Suprapubic skin (tissue), 4 donors: ENCODE measurements around the gene ATF2. TPM values are rescaled to one million over a fixed set of nuclear protein-coding genes. Genes with fewer than 3 reads are reported as not detected.

Experiments used
- DNase-seq, 2 donors: peaks; one replicate each; pipeline ENCODE4 v3.0.0-alpha.2; 2019; ENCODE audit warnings: low spot score in 2 of 2
- H3K27ac ChIP-seq: fragments of 200-600 bp; sonication (generic); one replicate; pipeline ENCODE4 v1.5.1; 2019
- H3K27me3 ChIP-seq: fragments of 200-600 bp; sonication (generic); one replicate; pipeline ENCODE4 v1.5.1; 2019
- H3K36me3 ChIP-seq: fragments of 200-600 bp; sonication (generic); one replicate; pipeline ENCODE4 v1.5.1; 2019
- H3K4me1 ChIP-seq: fragments of 200-600 bp; sonication (generic); one replicate; pipeline ENCODE4 v1.5.1; 2019
- H3K4me3 ChIP-seq: fragments of 200-600 bp; sonication (generic); one replicate; pipeline ENCODE4 v1.5.1; 2019; ENCODE audit warnings: mild to moderate bottlenecking
- H3K9me3 ChIP-seq: fragments of 200-600 bp; sonication (generic); one replicate; pipeline ENCODE4 v1.5.1; 2019
- CTCF ChIP-seq, 2 donors: fragments of 200-600 bp in 1 of 2; fragments of 450-650 bp in 1 of 2; sonication (generic) in 1 of 2; IDR thresholded peaks; one replicate each; pipeline ENCODE4 v1.5.1; 2016 to 2019; ENCODE audit warnings: antibody characterized with exemption in 2 of 2, mild to moderate bottlenecking in 1 of 2, moderate library complexity in 1 of 2
- EP300 ChIP-seq: sonication (generic); formaldehyde crosslinking; IDR thresholded peaks from one replicate; pipeline ENCODE4 v1.6.1; 2017; ENCODE audit warnings: antibody characterized with exemption
- POLR2A ChIP-seq, 2 donors: fragments of 450-650 bp; IDR thresholded peaks; one replicate each; pipeline ENCODE4 v1.6.1; 2017; ENCODE audit warnings: antibody characterized with exemption in 2 of 2, mild to moderate bottlenecking in 2 of 2, moderate library complexity in 2 of 2
- POLR2AphosphoS5 ChIP-seq, 3 donors: sonication (generic); formaldehyde crosslinking; IDR thresholded peaks; one replicate each; pipeline ENCODE4 v1.6.1; 2017; ENCODE audit warnings: antibody characterized with exemption in 3 of 3
- WGBS: methylation state at CpG from one replicate; pipeline ENCODE4 v1.1.5; 2018; 5-methylcytosine and 5-hydroxymethylcytosine counted together
- total RNA-seq, 4 donors: library from RNA; depleted of rRNA; stranded (reverse); fragments of >200 nt; gene quantifications; one replicate each; pipeline ENCODE4 v1.1.0, GENCODE V29; 2016

The ATF2 gene
- total RNA-seq, 4 donors from 2014 or later: 22.3 to 46.9 (median 27.0) TPM

GRCh38 chr2:175055993-175056392 lies 112.0 kb downstream of the ATF2 start:
- H3K9me3 ChIP-seq: no peaks in the 10 kb centered on the region
- TF ChIP-seq EP300: no peak
- no peak for TF ChIP-seq POLR2A (IDR thresholded peaks at IDR 0.05)
- no peak for TF ChIP-seq POLR2AphosphoS5 (IDR thresholded peaks at IDR 0.05)
- no peak for TF ChIP-seq CTCF (IDR thresholded peaks at IDR 0.05)

GRCh38 chr2:175054340-175054739 lies 113.7 kb downstream of the ATF2 start:
- TF ChIP-seq CTCF (IDR thresholded peaks at IDR 0.05): no peak
- no peak for TF ChIP-seq EP300
- TF ChIP-seq POLR2A (IDR thresholded peaks at IDR 0.05): no peak
- no peak for TF ChIP-seq POLR2AphosphoS5 (IDR thresholded peaks at IDR 0.05)
- Histone ChIP-seq H3K27me3 (no peaks in the 10 kb centered on the region), H3K4me3 (no peak overlapping the region), H3K4me1 (no peaks in the 10 kb centered on the region), H3K36me3 (no peaks in the 10 kb centered on the region), H3K9me3 (no peaks in the 10 kb centered on the region), H3K27ac (no peak overlapping the region)
- no peak for DNase-seq
- WGBS: 94% methylated on average over 4 of the region's 4 CpGs

More at GRCh38 chr2:175055993-175056392, 112.0 kb downstream of the ATF2 start:
- Histone ChIP-seq H3K27ac (no peak overlapping the region), H3K4me1 (no peaks in the 10 kb centered on the region), H3K4me3 (no peak overlapping the region), H3K36me3 (no peaks in the 10 kb centered on the region), H3K27me3 (no peaks in the 10 kb centered on the region)
- no peak for DNase-seq

GRCh38 chr2:175049661-175050060 lies 118.3 kb downstream of the ATF2 start:
- H3K4me1 ChIP-seq: no peaks in the 10 kb centered on the region
- H3K9me3 ChIP-seq: no peaks in the 10 kb centered on the region
- no peak for TF ChIP-seq POLR2AphosphoS5 (IDR thresholded peaks at IDR 0.05)
- no peak for TF ChIP-seq POLR2A (IDR thresholded peaks at IDR 0.05)
- no peak for TF ChIP-seq EP300
- no peak for TF ChIP-seq CTCF (IDR thresholded peaks at IDR 0.05)
- no peak overlapping the region for H3K4me3 ChIP-seq
- DNase-seq: no peak
- no peaks in the 10 kb centered on the region for H3K27me3 ChIP-seq
- H3K36me3 ChIP-seq: no peaks in the 10 kb centered on the region
- H3K27ac ChIP-seq: no peak overlapping the region

- 91% methylated on average over 2 of the region's 2 CpGs for WGBS
- Histone ChIP-seq H3K27ac (no peak overlapping the region), H3K27me3 (no peaks in the 10 kb centered on the region), H3K4me1 (no peaks in the 10 kb centered on the region), H3K36me3 (no peaks in the 10 kb centered on the region), H3K4me3 (no peak overlapping the region), H3K9me3 (no peaks in the 10 kb centered on the region)
- DNase-seq: no peak
- no peak for TF ChIP-seq POLR2A (IDR thresholded peaks at IDR 0.05)
- no peak for TF ChIP-seq EP300
- no peak for TF ChIP-seq POLR2AphosphoS5 (IDR thresholded peaks at IDR 0.05)
- no peak for TF ChIP-seq CTCF (IDR thresholded peaks at IDR 0.05)
These were observed 119.7 kb downstream of the ATF2 start for GRCh38 chr2:175048275-175048674.

- no peak for TF ChIP-seq POLR2A (IDR thresholded peaks at IDR 0.05)
- no peak overlapping the region for H3K4me3 ChIP-seq
- no peak overlapping the region for H3K27ac ChIP-seq
- DNase-seq: no peak
- H3K27me3 ChIP-seq: no peaks in the 10 kb centered on the region
- no peaks in the 10 kb centered on the region for H3K9me3 ChIP-seq
- H3K36me3 ChIP-seq: no peaks in the 10 kb centered on the region
- 86% methylated on average over 3 of the region's 3 CpGs for WGBS
- H3K4me1 ChIP-seq: no peaks in the 10 kb centered on the region
These were observed 128.5 kb downstream of the ATF2 start for GRCh38 chr2:175039490-175039889.

GRCh38 chr2:175039031-175039430 lies 129.0 kb downstream of the ATF2 start:
- 87% methylated on average over 5 of the region's 5 CpGs for WGBS
- no peaks in the 10 kb centered on the region for H3K36me3 ChIP-seq
- H3K27ac ChIP-seq: no peak overlapping the region
- H3K27me3 ChIP-seq: no peaks in the 10 kb centered on the region
- no peak for TF ChIP-seq CTCF (IDR thresholded peaks at IDR 0.05)
- no peak for TF ChIP-seq POLR2A (IDR thresholded peaks at IDR 0.05)
- H3K4me3 ChIP-seq: no peak overlapping the region
- no peaks in the 10 kb centered on the region for H3K4me1 ChIP-seq
- DNase-seq: no peak
- no peaks in the 10 kb centered on the region for H3K9me3 ChIP-seq
